Kidney (tissue), 14 donors: ENCODE data around the gene PLCXD1. TPM values are rescaled to one million over a fixed set of nuclear protein-coding genes. Genes with fewer than 3 reads are reported as not detected.

Experiments used
- DNase-seq, 5 donors: peaks; one replicate each; pipeline ENCODE4 v3.0.0-alpha.2; 2013 to 2020
- FAIRE-seq: peaks from 2 replicates; lab custom pipeline; 2012; peaks lifted over from hg19 to GRCh38; lab: Jason Lieb, UNC
- H3K27ac ChIP-seq, 2 donors: one replicate each; pipeline ENCODE4 v1.7.0; 2013; ENCODE audit warnings: low read depth in 2 of 2, low read length in 2 of 2, inconsistent platforms in 1 of 2
- H3K27me3 ChIP-seq: one replicate; pipeline ENCODE4 v1.7.1; 2013; ENCODE audit warnings: low read length, inconsistent platforms; ENCODE audit not compliant: control insufficient read depth, insufficient read depth
- H3K36me3 ChIP-seq, 3 donors: one replicate each; pipeline versions ENCODE4 v1.7.0 to v1.7.1; 2013; ENCODE audit warnings: low read length in 3 of 3, control low read depth in 1 of 3, inconsistent platforms in 1 of 3; ENCODE audit not compliant: insufficient read depth in 3 of 3, control insufficient read depth in 2 of 3
- H3K4me1 ChIP-seq, 3 donors: one replicate each; pipeline versions ENCODE4 v1.7.0 to v1.7.1; 2013; ENCODE audit warnings: low read length in 3 of 3, inconsistent platforms in 1 of 3, low read depth in 1 of 3; ENCODE audit not compliant: control insufficient read depth in 2 of 3, insufficient read depth in 2 of 3
- H3K4me3 ChIP-seq, 3 donors: one replicate each; pipeline versions ENCODE4 v1.7.0 to v1.8.1; 2013; ENCODE audit warnings: low read length in 3 of 3, control low read depth in 1 of 3, inconsistent platforms in 1 of 3
- H3K9ac ChIP-seq, 3 donors: one replicate each; pipeline versions ENCODE4 v1.7.0 to v1.7.1; 2013; ENCODE audit warnings: low read length in 3 of 3, control low read depth in 1 of 3, inconsistent platforms in 1 of 3
- H3K9me3 ChIP-seq, 3 donors: one replicate each; pipeline versions ENCODE4 v1.7.0 to v1.7.1; 2013; ENCODE audit warnings: low read length in 3 of 3, control low read depth in 1 of 3, inconsistent platforms in 1 of 3; ENCODE audit not compliant: control insufficient read depth in 2 of 3, insufficient read depth in 1 of 3
- intact Hi-C: fragments of 100-400 bp; cut with DNase I; formaldehyde crosslinking; loops from one replicate; pipeline ENCODE4 v1.11.1; 2022
- polyA plus RNA-seq: library from polyadenylated mRNA; stranded (reverse); fragments of 350-450 nt; fragmentation: Illumina TruSeq; extraction: RNeasy Lipid Tissue Mini Kit (QIAGEN cat#74804); gene quantifications from one replicate; pipeline ENCODE4 v1.2.3, GENCODE V29; 2014; ENCODE audit warnings: low read depth, low replicate concordance; ENCODE audit not compliant: insufficient read depth
- total RNA-seq: library from RNA; stranded (reverse); fragmentation: NEBNext Ultra II Directional; extraction: Animal tissue kit (Norgen Biotek cat#: 25700); gene quantifications from one replicate; pipeline ENCODE4 v1.2.1, GENCODE V29; 2021
- TF ChIP-seq, protein P1 (sequence below): IDR thresholded peaks from 3 replicates; pipeline ENCODE4 v1.5.1; 2012; ENCODE audit warnings: mild to moderate bottlenecking, moderate library complexity, borderline replicate concordance; ENCODE audit not compliant: insufficient read depth; ENCODE audit errors: extremely low read depth
- donor health status: control.
- donor health status: control.
- donor health status: control.
- donor health status: control.
- donor health status: control.
- donor health status: DM: yes; HTN: yes; CAD: no.
- donor health status: Normal renal cell carcinoma (clear cell type).

PLCXD1 gene
- total and polyA plus RNA-seq, 2 donors from 2014 or later: 4.9 to 11.0 TPM

DNA sequence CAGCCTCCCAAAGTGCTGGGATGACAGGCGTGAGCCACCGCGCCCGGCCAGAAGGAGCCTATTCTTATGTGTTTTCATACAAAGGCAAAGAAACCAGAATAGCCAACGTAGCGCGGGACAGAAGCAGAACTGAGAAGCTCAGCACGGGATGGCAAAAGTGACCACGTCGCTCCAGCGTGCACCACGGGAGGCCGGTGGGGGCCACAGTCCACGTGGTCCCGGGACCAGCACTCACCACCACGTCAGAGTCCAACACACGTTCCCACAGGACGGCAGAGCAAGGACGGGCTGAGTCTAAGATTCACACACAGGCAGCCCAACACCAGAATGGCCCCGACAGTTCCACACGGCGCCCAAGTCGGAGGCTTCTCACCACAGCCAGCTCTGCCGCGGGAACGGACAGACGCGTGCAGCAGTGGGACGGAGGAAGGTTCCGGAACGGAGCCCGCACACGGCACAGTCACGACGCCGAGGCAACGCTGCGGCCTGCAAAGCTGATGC, 56.2 kb downstream of the PLCXD1 start:
- TF ChIP-seq, protein P1, sequence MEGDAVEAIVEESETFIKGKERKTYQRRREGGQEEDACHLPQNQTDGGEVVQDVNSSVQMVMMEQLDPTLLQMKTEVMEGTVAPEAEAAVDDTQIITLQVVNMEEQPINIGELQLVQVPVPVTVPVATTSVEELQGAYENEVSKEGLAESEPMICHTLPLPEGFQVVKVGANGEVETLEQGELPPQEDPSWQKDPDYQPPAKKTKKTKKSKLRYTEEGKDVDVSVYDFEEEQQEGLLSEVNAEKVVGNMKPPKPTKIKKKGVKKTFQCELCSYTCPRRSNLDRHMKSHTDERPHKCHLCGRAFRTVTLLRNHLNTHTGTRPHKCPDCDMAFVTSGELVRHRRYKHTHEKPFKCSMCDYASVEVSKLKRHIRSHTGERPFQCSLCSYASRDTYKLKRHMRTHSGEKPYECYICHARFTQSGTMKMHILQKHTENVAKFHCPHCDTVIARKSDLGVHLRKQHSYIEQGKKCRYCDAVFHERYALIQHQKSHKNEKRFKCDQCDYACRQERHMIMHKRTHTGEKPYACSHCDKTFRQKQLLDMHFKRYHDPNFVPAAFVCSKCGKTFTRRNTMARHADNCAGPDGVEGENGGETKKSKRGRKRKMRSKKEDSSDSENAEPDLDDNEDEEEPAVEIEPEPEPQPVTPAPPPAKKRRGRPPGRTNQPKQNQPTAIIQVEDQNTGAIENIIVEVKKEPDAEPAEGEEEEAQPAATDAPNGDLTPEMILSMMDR: no peak
- Histone ChIP-seq H3K4me3 (no peak overlapping the region), H3K9ac (no peak overlapping the region), H3K27me3 (no peaks in the 10 kb centered on the region), H3K27ac (no peak overlapping the region), H3K4me1 (no peaks in the 10 kb centered on the region), H3K9me3 (no peaks in the 10 kb centered on the region), H3K36me3 (no peaks in the 10 kb centered on the region)
- intact Hi-C loops: no loop called here
- no peak for FAIRE-seq
- DNase-seq: peak in 1 of 5 donors; percentile 30

GRCh38 chrX:338281-338835, 57.2 kb downstream of the PLCXD1 start:
- peak in 1 of 5 donors; percentile 66 for DNase-seq
- H3K9ac ChIP-seq: no peak overlapping the region
- TF ChIP-seq, protein P1: no peak
- H3K27me3 ChIP-seq: no peaks in the 10 kb centered on the region
- no peak for FAIRE-seq
- H3K27ac ChIP-seq: no peak overlapping the region
- H3K4me1 ChIP-seq: no peaks in the 10 kb centered on the region
- no peaks in the 10 kb centered on the region for H3K36me3 ChIP-seq
- intact Hi-C loops: no loop called here
- no peak overlapping the region for H3K4me3 ChIP-seq
- no peaks in the 10 kb centered on the region for H3K9me3 ChIP-seq

DNA sequence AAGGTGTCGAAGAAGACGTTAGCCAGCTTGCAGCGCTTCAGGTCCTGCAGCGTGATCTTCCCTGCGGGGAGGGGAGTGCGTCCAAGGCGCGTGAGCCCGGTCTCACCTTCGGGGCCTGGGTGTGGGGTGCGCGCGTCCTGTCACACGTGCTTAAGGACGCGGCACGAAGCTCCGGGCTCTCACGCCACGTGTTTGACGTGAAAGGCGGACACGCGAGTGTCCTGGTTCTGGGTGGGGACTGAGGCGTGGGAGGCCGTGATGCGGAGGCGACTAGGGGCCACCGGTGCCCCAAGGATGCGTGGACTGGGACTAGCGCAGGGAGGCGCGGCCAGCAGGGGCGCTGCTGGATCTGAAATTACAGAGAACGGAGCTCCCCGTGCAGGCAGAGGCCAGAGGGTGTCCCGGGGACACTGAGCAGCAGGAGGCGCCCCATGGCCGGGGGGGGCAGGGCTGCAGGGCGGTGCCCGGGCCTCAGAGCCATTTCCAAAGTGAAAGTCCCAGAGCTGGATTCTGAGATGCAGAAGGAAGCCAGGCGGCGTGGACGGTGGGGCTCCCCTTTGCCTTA, 57.7 kb downstream of the PLCXD1 start:
- Histone ChIP-seq H3K27ac (no peak overlapping the region), H3K4me1 (no peaks in the 10 kb centered on the region), H3K4me3 (no peak overlapping the region), H3K9me3 (no peaks in the 10 kb centered on the region), H3K27me3 (no peaks in the 10 kb centered on the region), H3K36me3 (no peaks in the 10 kb centered on the region), H3K9ac (no peak overlapping the region)
- FAIRE-seq: no peak
- DNase-seq: peak in 1 of 5 donors; percentile 72
- TF ChIP-seq, protein P1: no peak
- intact Hi-C loops: no loop called here

GRCh38 chrX:340121-340520, 58.9 kb downstream of the PLCXD1 start:
- FAIRE-seq (no peak), DNase-seq (peak in 1 of 5 donors; percentile 62)
- H3K4me3 ChIP-seq: no peak overlapping the region
- TF ChIP-seq, protein P1: no peak
- H3K9ac ChIP-seq: no peak overlapping the region
- H3K27me3 ChIP-seq: no peaks in the 10 kb centered on the region
- no peak overlapping the region for H3K27ac ChIP-seq
- H3K36me3 ChIP-seq: no peaks in the 10 kb centered on the region
- no peaks in the 10 kb centered on the region for H3K9me3 ChIP-seq
- intact Hi-C loops: no loop called here
- no peaks in the 10 kb centered on the region for H3K4me1 ChIP-seq
